ENCODE results near the gene PRKCA.
A peak's percentile ranks its signal among the peaks of the same experiment; 100 is the strongest.

The PRKCA gene

GRCh38 chr17:66783656-66784381, 481.4 kb downstream of the PRKCA start:
- Histone ChIP-seq H3K4me3 (ENCODE audit: low read depth, low read length) (no peak overlapping the region), H3K36me3 (no peaks in the 10 kb centered on the region), H3K4me1 (no peaks in the 10 kb centered on the region), H3K27me3 (no peaks in the 10 kb centered on the region), H3K9me3 (no peaks in the 10 kb centered on the region)
- DNase-seq: no peak
- no peak for TF ChIP-seq CTCF (IDR thresholded peaks at IDR 0.05; ENCODE audit: low read depth, low read length)

GRCh38 chr17:66784621-66785364, 482.4 kb downstream of the PRKCA start:
- DNase-seq: peak; percentile 28
- no peak for TF ChIP-seq CTCF (IDR thresholded peaks at IDR 0.05; ENCODE audit: low read depth, low read length)
- Histone ChIP-seq H3K4me3 (ENCODE audit: low read depth, low read length) (no peak overlapping the region), H3K4me1 (no peaks in the 10 kb centered on the region), H3K9me3 (no peaks in the 10 kb centered on the region), H3K27me3 (no peaks in the 10 kb centered on the region), H3K36me3 (no peaks in the 10 kb centered on the region; the same call in 1 of the 2 replicates)

GRCh38 chr17:66786107-66786506, 483.7 kb downstream of the PRKCA start:
- TF ChIP-seq CTCF (IDR thresholded peaks at IDR 0.05; ENCODE audit: low read depth, low read length): no peak

GRCh38 chr17:66787914-66788313, 485.5 kb downstream of the PRKCA start:
- H3K9me3 ChIP-seq: no peaks in the 10 kb centered on the region
- no peaks in the 10 kb centered on the region for H3K27me3 ChIP-seq
- no peaks in the 10 kb centered on the region for H3K4me1 ChIP-seq
- DNase-seq: no peak
- no peak for TF ChIP-seq CTCF (IDR thresholded peaks at IDR 0.05; ENCODE audit: low read depth, low read length)
- no peaks in the 10 kb centered on the region; the same call in none of the 2 replicates for H3K36me3 ChIP-seq
- no peak overlapping the region for H3K4me3 ChIP-seq (ENCODE audit: low read depth, low read length)

More at GRCh38 chr17:66786107-66786506, 483.7 kb downstream of the PRKCA start:
- no peaks in the 10 kb centered on the region for H3K27me3 ChIP-seq
- H3K4me1 ChIP-seq: no peaks in the 10 kb centered on the region
- no peaks in the 10 kb centered on the region; the same call in 1 of the 2 replicates for H3K36me3 ChIP-seq
- H3K4me3 ChIP-seq (ENCODE audit: low read depth, low read length): no peak overlapping the region
- no peaks in the 10 kb centered on the region for H3K9me3 ChIP-seq
- no peak for DNase-seq

GRCh38 chr17:66789093-66789492, 486.7 kb downstream of the PRKCA start:
- TF ChIP-seq CTCF (IDR thresholded peaks at IDR 0.05; ENCODE audit: low read depth, low read length): no peak
- Histone ChIP-seq H3K36me3 (no peaks in the 10 kb centered on the region; the same call in none of the 2 replicates), H3K9me3 (no peaks in the 10 kb centered on the region), H3K4me3 (ENCODE audit: low read depth, low read length) (no peak overlapping the region), H3K4me1 (no peaks in the 10 kb centered on the region), H3K27me3 (no peaks in the 10 kb centered on the region)
- no peak for DNase-seq
